Measurements from ENCODE around the gene ARSB. TPM values are rescaled to one million over a fixed set of nuclear protein-coding genes. Genes with fewer than 3 reads are reported as not detected.

Gene ARSB
- total RNA-seq, 1 donor from 2014 or later = 19.3 TPM

DNA sequence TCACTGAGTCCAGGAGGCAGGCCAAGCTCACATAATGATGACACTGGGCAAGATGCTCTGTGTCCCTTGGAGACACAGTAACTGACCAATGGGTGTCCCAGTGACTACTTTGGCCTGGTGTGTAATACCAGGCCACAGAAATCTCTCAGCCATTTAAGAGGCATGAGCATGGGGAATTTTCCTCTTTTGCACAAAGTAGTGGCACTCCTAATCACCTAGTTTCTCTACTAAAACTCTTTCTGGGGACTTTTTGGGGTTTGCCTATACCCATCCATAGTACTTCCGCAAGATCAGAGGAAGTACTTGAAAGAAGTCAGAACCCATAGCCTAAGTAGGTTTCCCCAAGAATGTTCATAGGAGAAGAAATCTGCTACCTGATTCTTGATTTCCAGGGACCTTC, 161.9 kb downstream of the ARSB start:
- H3K27ac Mint-ChIP-seq (ENCODE audit: unreplicated experiment) = no peak overlapping the region
- no peak overlapping the region for H3K4me3 Mint-ChIP-seq (ENCODE audit: unreplicated experiment)
- H3K36me3 Mint-ChIP-seq (ENCODE audit: low read depth, unreplicated experiment) = no peaks in the 10 kb centered on the region
- DNase-seq (ENCODE audit: low spot score) = no peak
- H3K9me3 Mint-ChIP-seq (ENCODE audit: unreplicated experiment) = no peaks in the 10 kb centered on the region
- TF ChIP-seq, protein P1, sequence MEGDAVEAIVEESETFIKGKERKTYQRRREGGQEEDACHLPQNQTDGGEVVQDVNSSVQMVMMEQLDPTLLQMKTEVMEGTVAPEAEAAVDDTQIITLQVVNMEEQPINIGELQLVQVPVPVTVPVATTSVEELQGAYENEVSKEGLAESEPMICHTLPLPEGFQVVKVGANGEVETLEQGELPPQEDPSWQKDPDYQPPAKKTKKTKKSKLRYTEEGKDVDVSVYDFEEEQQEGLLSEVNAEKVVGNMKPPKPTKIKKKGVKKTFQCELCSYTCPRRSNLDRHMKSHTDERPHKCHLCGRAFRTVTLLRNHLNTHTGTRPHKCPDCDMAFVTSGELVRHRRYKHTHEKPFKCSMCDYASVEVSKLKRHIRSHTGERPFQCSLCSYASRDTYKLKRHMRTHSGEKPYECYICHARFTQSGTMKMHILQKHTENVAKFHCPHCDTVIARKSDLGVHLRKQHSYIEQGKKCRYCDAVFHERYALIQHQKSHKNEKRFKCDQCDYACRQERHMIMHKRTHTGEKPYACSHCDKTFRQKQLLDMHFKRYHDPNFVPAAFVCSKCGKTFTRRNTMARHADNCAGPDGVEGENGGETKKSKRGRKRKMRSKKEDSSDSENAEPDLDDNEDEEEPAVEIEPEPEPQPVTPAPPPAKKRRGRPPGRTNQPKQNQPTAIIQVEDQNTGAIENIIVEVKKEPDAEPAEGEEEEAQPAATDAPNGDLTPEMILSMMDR (IDR thresholded peaks at IDR 0.05; ENCODE audit: unreplicated experiment) = no peak
- H3K4me1 Mint-ChIP-seq (ENCODE audit: unreplicated experiment) = no peaks in the 10 kb centered on the region
- no peaks in the 10 kb centered on the region for H3K27me3 Mint-ChIP-seq (ENCODE audit: unreplicated experiment)

DNA sequence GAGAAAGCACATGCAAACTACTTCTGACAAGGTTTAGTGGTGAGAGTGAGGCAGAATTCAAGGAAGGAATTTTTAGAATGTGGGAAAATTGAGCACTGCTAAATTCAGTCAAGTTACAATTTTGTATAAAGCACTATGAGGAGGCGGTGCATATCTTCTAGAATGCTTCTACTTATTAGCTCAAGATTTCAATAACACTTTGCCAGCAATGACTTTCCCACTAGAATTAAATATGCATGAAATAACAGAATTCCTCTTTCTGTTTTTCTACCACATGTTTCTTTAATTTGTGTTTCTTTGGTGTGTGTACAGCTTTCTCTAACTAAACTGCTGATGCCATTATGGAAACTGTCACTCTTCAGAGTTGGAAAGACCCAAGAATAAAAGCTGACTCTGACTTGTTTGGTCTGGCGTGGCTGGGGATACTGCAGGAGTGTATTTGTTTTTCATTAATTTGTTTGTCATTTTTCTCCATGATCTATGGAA, 163.5 kb downstream of the ARSB start:
- peaks cover 4% of the 10 kb centered on the region for H3K27me3 Mint-ChIP-seq (ENCODE audit: unreplicated experiment)
- H3K27ac Mint-ChIP-seq (ENCODE audit: unreplicated experiment) = no peak overlapping the region
- no peaks in the 10 kb centered on the region for H3K36me3 Mint-ChIP-seq (ENCODE audit: low read depth, unreplicated experiment)
- no peak overlapping the region for H3K4me3 Mint-ChIP-seq (ENCODE audit: unreplicated experiment)
- H3K4me1 Mint-ChIP-seq (ENCODE audit: unreplicated experiment) = no peaks in the 10 kb centered on the region
- TF ChIP-seq, protein P1 (IDR thresholded peaks at IDR 0.05; ENCODE audit: unreplicated experiment) = no peak
- no peak for DNase-seq (ENCODE audit: low spot score)
- H3K9me3 Mint-ChIP-seq (ENCODE audit: unreplicated experiment) = no peaks in the 10 kb centered on the region

DNA sequence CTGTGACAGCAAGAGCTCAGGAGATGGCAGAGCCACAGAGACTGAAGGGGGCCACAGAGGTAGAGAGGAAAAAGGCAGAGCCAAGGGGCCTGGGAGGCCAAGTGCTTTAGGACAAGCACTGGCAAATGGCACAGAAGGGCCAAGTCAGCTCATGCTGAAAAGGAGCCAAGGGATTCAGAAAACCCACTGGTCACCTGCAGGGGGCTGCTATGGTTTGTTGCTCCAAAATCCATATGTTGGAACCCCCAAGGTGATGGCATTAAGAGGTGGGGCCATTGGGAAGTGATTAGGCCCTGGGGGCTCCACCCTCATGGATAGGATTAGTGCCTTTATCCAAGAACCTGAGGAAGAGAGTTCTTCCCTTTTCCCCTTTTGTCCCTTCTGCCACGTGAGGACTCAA, 165.4 kb downstream of the ARSB start:
- Mint-ChIP-seq H3K4me3 (ENCODE audit: unreplicated experiment) (no peak overlapping the region), H3K36me3 (ENCODE audit: low read depth, unreplicated experiment) (no peaks in the 10 kb centered on the region), H3K9me3 (ENCODE audit: unreplicated experiment) (no peaks in the 10 kb centered on the region), H3K4me1 (ENCODE audit: unreplicated experiment) (no peaks in the 10 kb centered on the region), H3K27ac (ENCODE audit: unreplicated experiment) (no peak overlapping the region), H3K27me3 (ENCODE audit: unreplicated experiment) (peaks cover 4% of the 10 kb centered on the region)
- TF ChIP-seq, protein P1 (IDR thresholded peaks at IDR 0.05; ENCODE audit: unreplicated experiment) = no peak
- no peak for DNase-seq (ENCODE audit: low spot score)

DNA sequence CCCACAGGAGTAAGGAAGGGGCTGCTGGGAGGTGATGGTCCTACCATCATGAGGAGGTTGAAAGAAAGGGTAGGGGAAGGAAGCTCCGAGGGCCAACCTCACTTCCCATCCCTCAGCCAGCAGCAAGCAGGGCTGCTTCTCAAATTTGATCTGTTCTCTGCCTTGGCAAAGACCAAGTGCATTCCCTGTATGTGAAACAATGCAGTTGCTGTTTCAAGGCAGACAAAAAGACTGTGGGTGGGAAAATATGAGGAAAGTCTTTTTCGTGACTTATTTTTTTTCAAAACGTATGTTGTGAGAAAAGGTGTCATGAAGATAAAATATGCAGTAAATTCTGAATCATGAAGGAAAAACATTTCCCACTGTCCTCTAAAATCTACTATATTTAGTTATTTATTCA, 165.9 kb downstream of the ARSB start:
- TF ChIP-seq, protein P1 (IDR thresholded peaks at IDR 0.05; ENCODE audit: unreplicated experiment) = no peak
- Mint-ChIP-seq H3K27me3 (ENCODE audit: unreplicated experiment) (peaks cover 4% of the 10 kb centered on the region), H3K36me3 (ENCODE audit: low read depth, unreplicated experiment) (no peaks in the 10 kb centered on the region), H3K9me3 (ENCODE audit: unreplicated experiment) (no peaks in the 10 kb centered on the region), H3K27ac (ENCODE audit: unreplicated experiment) (no peak overlapping the region), H3K4me3 (ENCODE audit: unreplicated experiment) (no peak overlapping the region), H3K4me1 (ENCODE audit: unreplicated experiment) (no peaks in the 10 kb centered on the region)
- no peak for DNase-seq (ENCODE audit: low spot score)

DNA sequence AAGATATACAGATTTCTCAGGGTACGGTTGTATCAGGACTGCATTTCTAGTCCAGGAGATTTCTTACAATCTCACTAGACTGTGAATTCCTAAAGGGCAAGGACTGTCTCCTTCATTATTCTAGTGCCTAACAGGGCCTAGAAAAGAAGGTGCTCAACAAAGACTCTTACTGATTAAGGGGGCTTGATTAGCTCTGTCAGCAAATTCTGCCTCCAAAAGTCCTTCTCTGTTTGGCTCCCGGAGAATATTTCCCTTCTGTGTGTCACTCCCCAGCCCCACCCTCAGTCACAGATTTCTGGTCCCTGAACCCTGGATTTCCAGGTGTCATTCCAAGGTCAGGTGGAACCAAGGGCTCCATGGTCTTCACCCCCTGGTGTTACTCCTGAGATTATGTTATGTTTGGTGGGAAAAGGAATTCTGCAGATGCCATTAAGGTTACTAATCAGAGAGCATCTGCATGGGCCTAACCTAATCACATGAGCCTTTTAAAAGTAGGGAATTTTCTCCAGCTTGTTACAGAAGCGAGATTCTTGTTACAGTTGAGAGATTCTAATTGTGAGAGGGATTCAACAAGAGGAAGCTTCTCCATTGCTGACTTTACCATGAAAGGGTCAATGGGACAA, 168.9 kb downstream of the ARSB start:
- Mint-ChIP-seq H3K9me3 (ENCODE audit: unreplicated experiment) (no peaks in the 10 kb centered on the region), H3K4me3 (ENCODE audit: unreplicated experiment) (no peak overlapping the region), H3K36me3 (ENCODE audit: low read depth, unreplicated experiment) (no peaks in the 10 kb centered on the region), H3K27me3 (ENCODE audit: unreplicated experiment) (peaks cover 4% of the 10 kb centered on the region), H3K27ac (ENCODE audit: unreplicated experiment) (no peak overlapping the region), H3K4me1 (ENCODE audit: unreplicated experiment) (peaks cover 6% of the 10 kb centered on the region)
- TF ChIP-seq, protein P1 (IDR thresholded peaks at IDR 0.05; ENCODE audit: unreplicated experiment) = no peak
- no peak for DNase-seq (ENCODE audit: low spot score)
